DND-41 (cell line): ENCODE measurements around the gene ARHGAP15.

Experiments
- EZH2 ChIP-seq: IDR thresholded peaks from 3 replicates; pipeline ENCODE4 v1.6.1; 2012; ENCODE audit warnings: borderline replicate concordance, low read depth, mild to moderate bottlenecking, moderate library complexity, low read length, inconsistent platforms; ENCODE audit not compliant: severe bottlenecking
- TF ChIP-seq, protein P1 (sequence below): IDR thresholded peaks from 2 replicates; pipeline ENCODE4 v1.5.1; 2012; ENCODE audit warnings: borderline replicate concordance, low read length, moderate library complexity, mild to moderate bottlenecking; ENCODE audit not compliant: poor library complexity, severe bottlenecking; ENCODE audit errors: extremely low read depth

DNA sequence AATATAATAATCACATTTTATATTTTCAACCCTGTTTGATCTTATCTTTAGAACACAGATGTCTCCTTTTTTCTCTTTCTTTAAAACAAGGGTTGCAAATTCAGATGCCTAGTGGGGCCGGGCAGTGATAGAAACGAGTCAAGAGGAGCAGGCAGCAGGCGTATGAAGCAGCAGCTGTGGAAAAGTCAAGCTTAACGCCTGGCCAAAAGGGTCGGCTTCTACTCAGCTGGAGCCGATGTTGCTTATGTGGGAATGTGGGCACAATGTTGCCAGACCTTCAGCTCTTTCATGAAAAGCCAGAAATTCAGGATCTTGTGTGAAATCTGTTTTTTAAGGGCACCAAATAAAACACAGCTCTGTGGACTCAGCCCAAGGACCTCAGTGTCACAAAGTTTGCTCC lies 642.7 kb downstream of the ARHGAP15 start:
- TF ChIP-seq, protein P1, sequence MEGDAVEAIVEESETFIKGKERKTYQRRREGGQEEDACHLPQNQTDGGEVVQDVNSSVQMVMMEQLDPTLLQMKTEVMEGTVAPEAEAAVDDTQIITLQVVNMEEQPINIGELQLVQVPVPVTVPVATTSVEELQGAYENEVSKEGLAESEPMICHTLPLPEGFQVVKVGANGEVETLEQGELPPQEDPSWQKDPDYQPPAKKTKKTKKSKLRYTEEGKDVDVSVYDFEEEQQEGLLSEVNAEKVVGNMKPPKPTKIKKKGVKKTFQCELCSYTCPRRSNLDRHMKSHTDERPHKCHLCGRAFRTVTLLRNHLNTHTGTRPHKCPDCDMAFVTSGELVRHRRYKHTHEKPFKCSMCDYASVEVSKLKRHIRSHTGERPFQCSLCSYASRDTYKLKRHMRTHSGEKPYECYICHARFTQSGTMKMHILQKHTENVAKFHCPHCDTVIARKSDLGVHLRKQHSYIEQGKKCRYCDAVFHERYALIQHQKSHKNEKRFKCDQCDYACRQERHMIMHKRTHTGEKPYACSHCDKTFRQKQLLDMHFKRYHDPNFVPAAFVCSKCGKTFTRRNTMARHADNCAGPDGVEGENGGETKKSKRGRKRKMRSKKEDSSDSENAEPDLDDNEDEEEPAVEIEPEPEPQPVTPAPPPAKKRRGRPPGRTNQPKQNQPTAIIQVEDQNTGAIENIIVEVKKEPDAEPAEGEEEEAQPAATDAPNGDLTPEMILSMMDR = no peak
- no peak for TF ChIP-seq EZH2
